ENCODE data around the gene GDPGP1.

DNA sequence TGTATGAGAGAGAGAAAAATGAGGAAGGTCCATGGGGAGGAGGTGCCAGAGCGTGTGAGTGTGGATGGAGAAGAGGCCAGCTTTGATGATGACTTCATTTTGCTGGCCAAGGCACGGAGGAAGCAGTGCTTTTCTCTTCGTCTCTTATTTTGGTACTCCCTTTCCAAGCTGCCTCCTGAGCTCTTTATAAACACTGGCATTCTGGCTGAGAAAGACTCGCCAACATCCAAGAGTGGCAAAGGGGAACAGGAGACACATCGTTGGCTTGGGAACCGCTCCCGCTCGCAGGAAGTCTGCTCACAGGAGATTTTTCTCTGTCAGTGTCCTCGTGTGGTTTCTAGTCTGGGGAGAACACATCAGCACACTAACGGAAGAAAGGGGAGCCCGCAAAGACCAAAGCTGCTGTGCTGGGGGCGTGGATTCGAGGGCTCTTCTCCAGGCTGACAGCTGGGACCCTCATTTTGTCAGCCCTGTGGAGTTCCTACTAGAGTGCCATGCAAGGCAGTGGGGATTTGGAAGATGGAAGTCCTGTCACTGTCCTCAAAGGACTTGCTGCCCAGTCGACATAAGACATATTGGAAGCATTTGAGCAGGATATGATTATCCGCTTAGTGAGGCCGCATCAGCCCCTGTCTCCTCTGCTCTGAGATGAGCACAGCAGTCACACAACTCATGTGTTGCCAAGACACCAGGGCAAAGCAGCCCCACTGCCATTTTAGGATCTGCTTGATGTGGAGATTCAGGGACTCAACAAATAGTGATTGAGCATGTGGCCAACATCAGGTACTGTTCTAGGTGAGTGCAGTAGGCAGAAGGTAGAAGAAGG lies 40.8 kb upstream of the GDPGP1 start:
- TF ChIP-seq POLR2A (IDR thresholded peaks at IDR 0.05; ENCODE audit: low read depth, low read length) (no peak), MXI1 (IDR thresholded peaks at IDR 0.05; ENCODE audit: borderline replicate concordance, low read depth, low read length) (no peak), CTCF (conservative IDR thresholded peaks at IDR 0.05; ENCODE audit: low read depth, low read length) (no peak), RFX5 (IDR thresholded peaks at IDR 0.05; ENCODE audit: low read depth, low read length) (no peak), CEBPB (IDR thresholded peaks at IDR 0.05; ENCODE audit: low read depth, low read length) (no peak), FOS (IDR thresholded peaks at IDR 0.05; ENCODE audit: low read depth, low read length) (no peak), BHLHE40 (IDR thresholded peaks at IDR 0.05; ENCODE audit: low read depth, low read length) (no peak), RAD21 (IDR thresholded peaks at IDR 0.05; ENCODE audit: low read length) (no peak), SMC3 (IDR thresholded peaks at IDR 0.05; ENCODE audit: low read depth, low read length) (no peak), CHD1 (IDR thresholded peaks at IDR 0.05; ENCODE audit: low read depth, low read length) (no peak)
- TF ChIP-seq, protein P1, sequence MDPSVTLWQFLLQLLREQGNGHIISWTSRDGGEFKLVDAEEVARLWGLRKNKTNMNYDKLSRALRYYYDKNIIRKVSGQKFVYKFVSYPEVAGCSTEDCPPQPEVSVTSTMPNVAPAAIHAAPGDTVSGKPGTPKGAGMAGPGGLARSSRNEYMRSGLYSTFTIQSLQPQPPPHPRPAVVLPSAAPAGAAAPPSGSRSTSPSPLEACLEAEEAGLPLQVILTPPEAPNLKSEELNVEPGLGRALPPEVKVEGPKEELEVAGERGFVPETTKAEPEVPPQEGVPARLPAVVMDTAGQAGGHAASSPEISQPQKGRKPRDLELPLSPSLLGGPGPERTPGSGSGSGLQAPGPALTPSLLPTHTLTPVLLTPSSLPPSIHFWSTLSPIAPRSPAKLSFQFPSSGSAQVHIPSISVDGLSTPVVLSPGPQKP (IDR thresholded peaks at IDR 0.05; ENCODE audit: borderline replicate concordance, low read depth, low read length): no peak
- TF ChIP-seq, protein P2, sequence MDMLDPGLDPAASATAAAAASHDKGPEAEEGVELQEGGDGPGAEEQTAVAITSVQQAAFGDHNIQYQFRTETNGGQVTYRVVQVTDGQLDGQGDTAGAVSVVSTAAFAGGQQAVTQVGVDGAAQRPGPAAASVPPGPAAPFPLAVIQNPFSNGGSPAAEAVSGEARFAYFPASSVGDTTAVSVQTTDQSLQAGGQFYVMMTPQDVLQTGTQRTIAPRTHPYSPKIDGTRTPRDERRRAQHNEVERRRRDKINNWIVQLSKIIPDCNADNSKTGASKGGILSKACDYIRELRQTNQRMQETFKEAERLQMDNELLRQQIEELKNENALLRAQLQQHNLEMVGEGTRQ (IDR thresholded peaks at IDR 0.05; ENCODE audit: low read depth, low read length): no peak
